GM23248 (cell line): ENCODE results near the gene WDR93. TPM values are rescaled to one million over a fixed set of nuclear protein-coding genes. Genes with fewer than 3 reads are reported as not detected.

Source experiments
- DNase-seq: peaks from one replicate; pipeline ENCODE4 v3.0.0-alpha.2; 2015
- H2AFZ ChIP-seq: fragments of 200-600 bp; sonication (generic); 2 replicates; pipeline ENCODE4 v1.6.1; 2016; ENCODE audit warnings: antibody characterized with exemption
- H3F3A ChIP-seq: fragments of 200-600 bp; sonication (generic); 2 replicates; pipeline ENCODE4 v1.6.1; 2016; ENCODE audit warnings: mild to moderate bottlenecking, antibody characterized with exemption, mixed run types; ENCODE audit not compliant: insufficient read depth
- H3K27ac ChIP-seq: fragments of 200-600 bp; sonication (generic); 2 replicates; pipeline ENCODE4 v1.5.1; 2016; ENCODE audit warnings: mild to moderate bottlenecking
- H3K27me3 ChIP-seq: fragments of 200-600 bp; sonication (generic); replicated peaks from 2 replicates; pipeline ENCODE4 v1.6.1; 2016; ENCODE audit warnings: mild to moderate bottlenecking; ENCODE audit not compliant: insufficient read depth
- H3K36me3 ChIP-seq: fragments of 200-600 bp; sonication (generic); 2 replicates; pipeline ENCODE4 v1.6.1; 2016; ENCODE audit warnings: low read depth, mild to moderate bottlenecking
- H3K4me1 ChIP-seq: fragments of 200-600 bp; sonication (generic); 2 replicates; pipeline ENCODE4 v1.6.1; 2016; ENCODE audit warnings: mild to moderate bottlenecking; ENCODE audit not compliant: insufficient read depth
- H3K4me2 ChIP-seq: fragments of 200-600 bp; sonication (generic); one replicate; pipeline ENCODE4 v1.6.1; 2016; ENCODE audit warnings: mild to moderate bottlenecking; ENCODE audit not compliant: unreplicated experiment
- H3K4me3 ChIP-seq: fragments of 200-600 bp; sonication (generic); 2 replicates; pipeline ENCODE4 v1.5.1; 2016; ENCODE audit warnings: mild to moderate bottlenecking
- H3K79me2 ChIP-seq: fragments of 200-600 bp; sonication (generic); 2 replicates; pipeline ENCODE4 v1.6.1; 2016; ENCODE audit warnings: mild to moderate bottlenecking; ENCODE audit not compliant: insufficient read depth
- H3K9ac ChIP-seq: fragments of 200-600 bp; sonication (generic); 2 replicates; pipeline ENCODE4 v1.6.1; 2016; ENCODE audit warnings: mild to moderate bottlenecking
- H3K9me2 ChIP-seq: fragments of 200-600 bp; sonication (generic); 2 replicates; pipeline ENCODE4 v1.6.1; 2016; ENCODE audit warnings: mixed run types, mild to moderate bottlenecking, moderate library complexity; ENCODE audit not compliant: insufficient read depth
- H3K9me3 ChIP-seq: fragments of 200-600 bp; sonication (generic); one replicate; pipeline ENCODE4 v1.6.1; 2017; ENCODE audit warnings: low read depth
- H4K20me1 ChIP-seq: fragments of 200-600 bp; sonication (generic); 2 replicates; pipeline ENCODE4 v1.6.0; 2016; ENCODE audit not compliant: insufficient read depth
- EZH2 ChIP-seq: fragments of 200-600 bp; sonication (generic); IDR thresholded peaks from 2 replicates; pipeline ENCODE4 v1.6.1; 2018; ENCODE audit warnings: antibody characterized with exemption, mild to moderate bottlenecking; ENCODE audit not compliant: insufficient read depth, poor library complexity, severe bottlenecking
- EZH2phosphoT487 ChIP-seq: fragments of 200-600 bp; sonication (generic); IDR thresholded peaks from 2 replicates; pipeline ENCODE4 v1.6.1; 2018; ENCODE audit warnings: antibody characterized with exemption, moderate library complexity, mild to moderate bottlenecking, low read depth; ENCODE audit not compliant: insufficient read depth
- WGBS, 2 experiments: methylation state at CpG; one replicate each; pipeline ENCODE4 v1.1.6; 2015 to 2017; ENCODE audit warnings: low lambda C conversion rate in 2 of 2, low coverage in 1 of 2; ENCODE audit errors: missing lambda C conversion rate in 2 of 2; 5-methylcytosine and 5-hydroxymethylcytosine counted together
- in situ Hi-C: fragments of 300-500 bp; cut with MboI; formaldehyde crosslinking; loops from 2 replicates; pipeline ENCODE4 v1.15.0; 2020
- polyA plus RNA-seq: library from polyadenylated mRNA; unstranded; fragments of >200 nt; fragmentation: Nextera tagmentation; extraction: Ambion mirVana; gene quantifications from 2 replicates; pipeline ENCODE4 v1.2.1, GENCODE V29; 2016
- total RNA-seq: library from RNA; depleted of rRNA; stranded (reverse); fragments of >200 nt; shearing (Covaris generic); gene quantifications from 2 replicates; pipeline ENCODE4 v1.2.3, GENCODE V29; 2014

WDR93 gene
- total and polyA plus RNA-seq, 2 experiments from 2014 or later, result 0.10 TPM; not detected in 1

DNA sequence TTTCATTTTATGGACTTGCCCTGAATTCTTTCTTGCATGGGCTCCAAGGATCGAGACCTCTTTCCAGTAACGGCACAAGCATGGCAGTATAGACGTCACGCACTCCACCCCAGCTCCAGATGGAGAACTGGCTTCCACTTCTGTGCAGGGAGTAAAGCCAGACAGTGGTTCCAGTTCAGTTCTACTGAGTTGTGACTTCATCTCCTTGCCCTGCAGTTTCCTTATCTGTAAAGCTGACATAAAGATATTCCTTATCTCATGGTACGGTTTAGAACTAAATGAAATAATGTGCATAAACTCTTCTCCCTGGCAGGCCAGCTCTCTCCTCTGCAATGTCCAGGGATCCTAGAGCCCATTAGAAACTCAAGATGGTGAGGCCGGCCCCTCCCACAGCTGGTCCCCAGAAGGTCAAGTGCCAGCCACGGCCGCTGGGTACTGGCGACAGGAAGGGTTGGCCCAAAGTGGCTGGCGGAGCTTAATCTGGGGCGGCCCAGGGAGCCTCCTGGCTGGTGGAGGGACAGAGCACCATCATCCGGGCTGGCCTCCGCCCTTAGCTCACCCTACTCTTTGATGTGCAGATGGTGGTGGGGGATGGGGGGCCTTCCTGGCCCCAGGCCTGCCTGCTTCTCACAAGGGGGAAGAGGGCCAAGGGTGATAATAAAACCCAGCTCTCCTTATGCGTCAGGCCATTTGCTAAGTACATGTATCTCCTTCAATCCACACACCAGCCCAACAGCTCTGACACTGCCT, 92.7 kb downstream of the WDR93 start:
- Histone ChIP-seq H3K9me3 (no peaks in the 10 kb centered on the region), H3F3A (peaks cover 70% of the 10 kb centered on the region), H3K9ac (peak overlapping the region; percentile 17; the same call in 1 of the 2 replicates), H3K4me1 (peaks cover 37% of the 10 kb centered on the region), H2AFZ (peak overlapping the region; percentile 11; the same call in 1 of the 2 replicates), H4K20me1 (no peaks in the 10 kb centered on the region), H3K4me2 (no peak overlapping the region), H3K79me2 (0 out of 2 replicates have a peak, but pooled peaks cover 3% of the 10 kb centered on the region), H3K27me3 (no peaks in the 10 kb centered on the region), H3K9me2 (no peaks in the 10 kb centered on the region), H3K27ac (peak overlapping the region; percentile 65), H3K36me3 (peaks cover 35% of the 10 kb centered on the region), H3K4me3 (no peak overlapping the region)
- TF ChIP-seq EZH2phosphoT487, result no peak
- TF ChIP-seq EZH2, result no peak
- DNase-seq, result peak; percentile 73
- 19 to 20% methylated on average over 14 of the region's 14 CpGs for WGBS, 2 experiments
- in situ Hi-C loops, result no loop called here

DNA sequence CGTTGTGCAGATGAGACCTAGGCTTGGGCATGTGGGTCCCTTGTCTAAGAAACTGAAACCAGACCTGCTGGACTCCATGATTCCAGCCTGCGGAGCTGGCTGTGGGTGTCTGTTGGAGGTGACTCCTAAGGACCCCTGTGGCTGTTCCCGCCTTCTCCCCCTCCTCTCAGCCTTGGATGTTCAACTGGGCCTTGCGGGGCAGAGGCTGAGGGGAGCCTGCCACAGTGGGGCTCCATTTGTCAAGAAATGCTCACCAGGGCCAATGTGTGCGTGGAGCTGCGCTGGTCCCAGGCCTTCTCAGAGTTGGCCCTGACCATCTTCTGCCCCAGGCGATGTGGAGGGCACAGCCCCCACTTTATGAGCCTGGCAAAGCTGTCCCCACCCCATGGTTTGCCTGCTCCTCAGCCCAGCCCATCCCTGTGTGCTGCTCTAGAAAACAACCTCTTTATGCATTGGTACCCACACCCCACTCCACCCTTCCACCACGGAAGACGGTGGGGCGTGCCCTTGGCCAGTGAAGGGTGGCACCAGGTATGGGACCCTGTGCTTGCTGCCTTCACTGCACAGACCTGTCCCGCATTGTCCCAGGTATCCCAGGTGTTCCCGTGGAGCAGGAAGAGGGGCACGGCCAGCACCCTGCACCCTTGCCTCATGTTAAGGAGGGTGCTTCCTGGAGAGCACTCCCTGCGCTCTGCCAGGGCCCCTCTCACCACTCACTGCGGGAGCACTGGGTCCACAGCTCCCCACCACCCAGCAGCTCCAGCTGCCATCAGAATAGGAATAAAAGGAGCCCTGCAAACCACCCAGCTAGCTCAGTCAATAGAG, 93.5 kb downstream of the WDR93 start:
- Histone ChIP-seq H3F3A (peaks cover 76% of the 10 kb centered on the region), H4K20me1 (no peaks in the 10 kb centered on the region), H3K9me3 (no peaks in the 10 kb centered on the region), H3K9ac (peak overlapping the region; percentile 17; the same call in 1 of the 2 replicates), H3K9me2 (no peaks in the 10 kb centered on the region), H3K27me3 (no peaks in the 10 kb centered on the region), H2AFZ (no peak overlapping the region), H3K4me2 (no peak overlapping the region), H3K4me1 (peaks cover 37% of the 10 kb centered on the region), H3K4me3 (no peak overlapping the region), H3K27ac (peak overlapping the region; percentile 65), H3K79me2 (peaks cover 6% of the 10 kb centered on the region; the same call in 1 of the 2 replicates), H3K36me3 (peaks cover 42% of the 10 kb centered on the region)
- in situ Hi-C loops, result no loop called here
- no peak for DNase-seq
- WGBS, 2 experiments, result 82% methylated on average over 15 of the region's 15 CpGs
- TF ChIP-seq EZH2, result no peak
- TF ChIP-seq EZH2phosphoT487, result no peak

DNA sequence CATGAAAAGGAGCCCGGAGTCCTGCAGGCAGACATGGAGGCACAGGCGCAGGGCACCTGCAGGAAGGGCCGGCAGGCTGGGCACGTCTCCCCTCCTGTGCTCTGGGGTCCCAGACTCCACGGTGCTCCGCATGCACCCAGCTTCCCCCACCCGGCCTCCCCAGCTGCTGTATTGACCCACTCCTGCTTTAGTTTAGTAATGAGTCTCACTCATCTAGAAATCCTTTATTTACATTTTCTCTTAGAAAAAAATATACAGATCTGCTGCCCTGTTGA, 94.0 kb downstream of the WDR93 start:
- Histone ChIP-seq H3K27me3 (no peaks in the 10 kb centered on the region), H3K9ac (no peak overlapping the region), H2AFZ (no peak overlapping the region), H3K9me3 (no peaks in the 10 kb centered on the region), H3K27ac (no peak overlapping the region), H3K4me1 (peaks cover 37% of the 10 kb centered on the region), H3F3A (peaks cover 82% of the 10 kb centered on the region), H3K4me2 (no peak overlapping the region), H3K79me2 (peaks cover 12% of the 10 kb centered on the region; the same call in 1 of the 2 replicates), H3K4me3 (no peak overlapping the region), H4K20me1 (no peaks in the 10 kb centered on the region), H3K9me2 (no peaks in the 10 kb centered on the region), H3K36me3 (peaks cover 45% of the 10 kb centered on the region)
- no peak for TF ChIP-seq EZH2
- WGBS, 2 experiments, result 84 to 85% methylated on average over 7 of the region's 7 CpGs
- in situ Hi-C loops, result no loop called here
- no peak for DNase-seq

DNA sequence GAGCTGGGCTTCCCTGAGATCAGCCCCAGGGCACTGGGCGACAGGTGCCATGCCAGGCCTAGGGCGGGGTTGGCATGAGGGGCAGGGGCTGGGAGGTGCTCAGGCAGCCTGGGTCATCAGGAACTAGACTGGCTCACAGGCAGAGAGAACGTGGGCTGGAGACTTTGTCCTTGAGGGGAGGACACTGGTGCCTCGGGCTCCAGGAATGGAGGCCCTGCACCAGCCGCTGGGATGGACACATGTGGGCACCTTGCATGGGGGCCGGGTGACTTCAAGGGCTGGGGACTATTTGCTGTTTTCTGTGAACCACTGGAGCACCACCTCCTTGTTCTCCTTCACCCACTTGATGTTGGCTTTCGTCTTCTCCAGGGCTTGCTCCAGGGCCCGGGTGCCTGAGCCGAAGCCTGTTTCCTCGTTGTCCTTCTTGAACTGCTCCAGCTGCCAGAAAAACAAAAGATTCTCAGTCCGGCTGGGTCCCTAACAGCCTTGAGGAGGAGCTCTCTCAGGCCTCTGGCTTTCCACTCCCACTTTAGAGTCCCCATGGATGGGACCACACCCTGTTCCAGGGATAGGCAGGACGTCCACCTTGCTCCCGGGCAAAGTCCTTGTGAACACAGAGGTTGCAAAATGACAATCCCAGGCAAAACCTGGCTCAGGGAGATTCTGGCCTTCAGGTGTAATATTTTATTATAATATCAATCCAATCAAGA, 94.6 kb downstream of the WDR93 start:
- Histone ChIP-seq H3K36me3 (peaks cover 51% of the 10 kb centered on the region), H3K79me2 (peaks cover 13% of the 10 kb centered on the region; the same call in 1 of the 2 replicates), H3K4me1 (peaks cover 37% of the 10 kb centered on the region), H3K9me3 (no peaks in the 10 kb centered on the region), H3F3A (peaks cover 85% of the 10 kb centered on the region), H4K20me1 (no peaks in the 10 kb centered on the region), H3K4me2 (no peak overlapping the region), H3K9me2 (no peaks in the 10 kb centered on the region), H3K27ac (peak overlapping the region; percentile 0; the same call in 1 of the 2 replicates), H2AFZ (no peak overlapping the region), H3K27me3 (no peaks in the 10 kb centered on the region), H3K4me3 (no peak overlapping the region), H3K9ac (0 out of 2 replicates have a peak overlapping the region, but pooled peaks have one; percentile 22)
- TF ChIP-seq EZH2phosphoT487 (no peak), EZH2 (no peak)
- DNase-seq, result no peak
- in situ Hi-C loops, result no loop called here
- WGBS, 2 experiments, result 92 to 93% methylated on average over 13 of the region's 13 CpGs
